HEK293 (cell line): ENCODE measurements around the gene SCFD2.

ENCODE experiments used
- CTCF ChIA-PET: fragments of 350-600 bp; formaldehyde crosslinking; extraction: SDS; loops from one replicate; lab custom pipeline; 2021; ENCODE audit warnings: antibody characterized with exemption; lab: Yijun Ruan, JAX
- POLR2A ChIA-PET: fragments of 300-600 bp; formaldehyde crosslinking; extraction: SDS; loops from one replicate; lab custom pipeline; 2020; ENCODE audit warnings: antibody characterized with exemption, inconsistent platforms; lab: Yijun Ruan, JAX
- H3K27ac ChIP-seq: fragments of 200-500 bp; sonication (Bioruptor generic); 2 replicates; pipeline ENCODE4 v1.5.1; 2014; ENCODE audit warnings: low read depth, low read length, control low read depth, inconsistent platforms; ENCODE audit errors: extremely low read depth
- H3K36me3 ChIP-seq, 2 experiments: fragments of 200-500 bp in 1 of 2; sonication (Bioruptor generic) in 1 of 2; 1 replicate in 1 of 2; 2 replicates in 1 of 2; pipeline ENCODE4 v1.5.1; 2014 to 2017; ENCODE audit warnings: inconsistent platforms in 2 of 2, low read length in 2 of 2; ENCODE audit not compliant: control insufficient read depth in 2 of 2, insufficient read depth in 1 of 2
- H3K4me1 ChIP-seq: fragments of 200-500 bp; sonication (Bioruptor generic); 2 replicates; pipeline ENCODE4 v1.5.1; 2014; ENCODE audit warnings: mild to moderate bottlenecking, low read length, inconsistent platforms; ENCODE audit not compliant: control insufficient read depth, insufficient read depth
- H3K4me3 ChIP-seq: 2 replicates; pipeline ENCODE4 v1.5.1; 2011; ENCODE audit warnings: low read depth, mild to moderate bottlenecking, control low read depth, low read length, moderate library complexity
- H3K9me3 ChIP-seq: fragments of 200-500 bp; sonication (Bioruptor generic); 2 replicates; pipeline ENCODE4 v1.5.1; 2014; ENCODE audit warnings: low read depth, low read length, inconsistent platforms; ENCODE audit not compliant: control insufficient read depth, insufficient read depth
- EGR2 ChIP-seq: fragments of 450-650 bp; formaldehyde crosslinking; IDR thresholded peaks from 2 replicates; pipeline ENCODE4 v1.5.1; 2016; ENCODE audit warnings: low read depth, missing biosample characterization, missing genetic modification characterization
- MZF1 ChIP-seq: fragments of 450-650 bp; formaldehyde crosslinking; IDR thresholded peaks from 2 replicates; pipeline ENCODE4 v1.5.1; 2017; ENCODE audit warnings: missing biosample characterization, missing genetic modification characterization, borderline replicate concordance
- ZBTB6 ChIP-seq: fragments of 450-650 bp; formaldehyde crosslinking; IDR thresholded peaks from 2 replicates; pipeline ENCODE4 v1.5.1; 2017; ENCODE audit warnings: missing biosample characterization, missing genetic modification characterization
- ZEB2 ChIP-seq: fragments of 450-650 bp; formaldehyde crosslinking; IDR thresholded peaks from 2 replicates; pipeline ENCODE4 v1.5.1; 2016; ENCODE audit warnings: missing biosample characterization, missing genetic modification characterization
- ZFP37 ChIP-seq: fragments of 450-650 bp; formaldehyde crosslinking; IDR thresholded peaks from 2 replicates; pipeline ENCODE4 v1.5.1; 2016; ENCODE audit warnings: missing biosample characterization, missing genetic modification characterization
- ZNF132 ChIP-seq: fragments of 450-650 bp; formaldehyde crosslinking; IDR thresholded peaks from 2 replicates; pipeline ENCODE4 v1.5.1; 2017; ENCODE audit warnings: missing biosample characterization, missing genetic modification characterization, borderline replicate concordance
- ZNF214 ChIP-seq: fragments of 450-650 bp; formaldehyde crosslinking; IDR thresholded peaks from 2 replicates; pipeline ENCODE4 v1.5.1; 2017; ENCODE audit warnings: missing biosample characterization, mild to moderate bottlenecking, missing genetic modification characterization, borderline replicate concordance
- ZNF280D ChIP-seq: fragments of 450-650 bp; formaldehyde crosslinking; IDR thresholded peaks from 2 replicates; pipeline ENCODE4 v1.5.1; 2016; ENCODE audit warnings: missing biosample characterization, missing genetic modification characterization
- ZNF311 ChIP-seq: fragments of 450-650 bp; formaldehyde crosslinking; IDR thresholded peaks from 2 replicates; pipeline ENCODE4 v1.5.1; 2017; ENCODE audit warnings: missing biosample characterization, missing genetic modification characterization, borderline replicate concordance
- ZNF362 ChIP-seq: fragments of 450-650 bp; formaldehyde crosslinking; IDR thresholded peaks from 2 replicates; pipeline ENCODE4 v1.5.1; 2016; ENCODE audit warnings: missing biosample characterization, missing genetic modification characterization
- ZNF394 ChIP-seq: fragments of 450-650 bp; formaldehyde crosslinking; IDR thresholded peaks from 2 replicates; pipeline ENCODE4 v1.5.1; 2016; ENCODE audit warnings: missing biosample characterization, missing genetic modification characterization, mild to moderate bottlenecking, moderate library complexity, borderline replicate concordance
- ZNF433 ChIP-seq: fragments of 450-650 bp; formaldehyde crosslinking; IDR thresholded peaks from 2 replicates; pipeline ENCODE4 v1.5.1; 2016; ENCODE audit warnings: missing biosample characterization, missing genetic modification characterization, low read depth
- ZNF501 ChIP-seq: fragments of 450-650 bp; formaldehyde crosslinking; IDR thresholded peaks from 2 replicates; pipeline ENCODE4 v1.5.1; 2016; ENCODE audit warnings: missing biosample characterization, missing genetic modification characterization
- ZNF521 ChIP-seq: fragments of 450-650 bp; formaldehyde crosslinking; IDR thresholded peaks from 2 replicates; pipeline ENCODE4 v1.5.1; 2017; ENCODE audit warnings: missing biosample characterization, mild to moderate bottlenecking, missing genetic modification characterization
- ZNF558 ChIP-seq: fragments of 450-650 bp; formaldehyde crosslinking; IDR thresholded peaks from 2 replicates; pipeline ENCODE4 v1.5.1; 2016; ENCODE audit warnings: missing biosample characterization, missing genetic modification characterization
- ZNF621 ChIP-seq: fragments of 450-650 bp; formaldehyde crosslinking; IDR thresholded peaks from 2 replicates; pipeline ENCODE4 v1.5.1; 2017; ENCODE audit warnings: missing biosample characterization, missing genetic modification characterization
- ZNF670 ChIP-seq: fragments of 450-650 bp; formaldehyde crosslinking; IDR thresholded peaks from 2 replicates; pipeline ENCODE4 v1.5.1; 2016; ENCODE audit warnings: missing biosample characterization, missing genetic modification characterization, low read depth
- ZNF677 ChIP-seq: fragments of 450-650 bp; IDR thresholded peaks from 2 replicates; pipeline ENCODE4 v1.5.0; 2018; ENCODE audit warnings: missing biosample characterization, mild to moderate bottlenecking, missing genetic modification characterization, moderate library complexity
- ZNF777 ChIP-seq: fragments of 450-650 bp; formaldehyde crosslinking; IDR thresholded peaks from 2 replicates; pipeline ENCODE4 v1.5.1; 2017; ENCODE audit warnings: missing biosample characterization, missing genetic modification characterization, borderline replicate concordance
- ZSCAN23 ChIP-seq: fragments of 450-650 bp; formaldehyde crosslinking; IDR thresholded peaks from 2 replicates; pipeline ENCODE4 v1.5.1; 2016; ENCODE audit warnings: missing biosample characterization, missing genetic modification characterization
- ZXDB ChIP-seq: fragments of 450-650 bp; formaldehyde crosslinking; IDR thresholded peaks from 2 replicates; pipeline ENCODE4 v1.5.1; 2016; ENCODE audit warnings: missing biosample characterization, missing genetic modification characterization
- TF ChIP-seq, protein P1 (sequence below): fragments of 450-650 bp; formaldehyde crosslinking; IDR thresholded peaks from 2 replicates; pipeline ENCODE4 v1.5.1; 2017; ENCODE audit warnings: missing biosample characterization, missing genetic modification characterization
- TF ChIP-seq, protein P2 (sequence below): fragments of 450-650 bp; formaldehyde crosslinking; IDR thresholded peaks from 2 replicates; pipeline ENCODE4 v1.5.1; 2016; ENCODE audit warnings: missing biosample characterization, missing genetic modification characterization

Gene SCFD2

DNA sequence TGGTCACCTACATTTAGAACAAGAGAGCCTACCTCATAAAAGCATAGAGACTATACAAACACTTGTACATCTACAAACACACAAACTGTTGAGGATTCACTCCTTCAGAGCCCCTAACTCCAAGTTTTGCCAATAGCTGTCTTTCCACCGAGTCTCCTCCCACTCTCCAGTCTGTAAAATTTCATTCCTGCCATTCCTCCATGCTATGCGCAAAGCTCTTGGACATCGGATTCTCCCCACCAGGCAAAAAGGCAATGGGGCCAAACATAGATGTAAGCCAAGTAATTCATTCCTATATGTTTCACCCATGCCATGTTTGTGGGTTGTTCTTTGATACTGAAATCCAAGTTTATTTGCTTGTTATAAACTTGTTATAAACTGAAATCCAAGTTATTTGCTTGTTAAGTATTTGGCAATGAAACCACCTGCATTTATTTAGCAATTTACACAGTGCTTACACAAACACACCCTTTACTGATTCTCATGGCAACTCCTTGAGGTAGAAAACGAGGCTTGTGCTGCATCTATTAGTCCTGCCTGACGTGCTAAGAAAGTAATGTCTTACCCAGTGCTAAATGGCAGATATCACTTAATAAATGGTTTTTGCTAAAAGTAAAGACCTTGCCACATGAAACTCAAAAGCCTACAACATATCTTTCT, 91.1 kb downstream of the SCFD2 start:
- POLR2A ChIA-PET = no interaction called here
- Histone ChIP-seq H3K36me3 (no peaks in the 10 kb centered on the region), H3K9me3 (no peaks in the 10 kb centered on the region), H3K4me3 (no peak overlapping the region), H3K27ac (no peak overlapping the region), H3K4me1 (no peaks in the 10 kb centered on the region)
- TF ChIP-seq ZFP37 (tag by site-specific recombination) (no peak), ZNF677 (no peak), ZNF132 (no peak), ZNF433 (no peak), ZNF362 (no peak)
- CTCF ChIA-PET = no interaction called here

GRCh38 chr4:53273726-53274125, 92.1 kb downstream of the SCFD2 start:
- Histone ChIP-seq H3K4me3 (no peak overlapping the region), H3K4me1 (no peaks in the 10 kb centered on the region), H3K9me3 (no peaks in the 10 kb centered on the region), H3K27ac (no peak overlapping the region), H3K36me3 (no peaks in the 10 kb centered on the region)
- ChIA-PET POLR2A (no interaction called here), CTCF (no interaction called here)
- TF ChIP-seq, protein P1, sequence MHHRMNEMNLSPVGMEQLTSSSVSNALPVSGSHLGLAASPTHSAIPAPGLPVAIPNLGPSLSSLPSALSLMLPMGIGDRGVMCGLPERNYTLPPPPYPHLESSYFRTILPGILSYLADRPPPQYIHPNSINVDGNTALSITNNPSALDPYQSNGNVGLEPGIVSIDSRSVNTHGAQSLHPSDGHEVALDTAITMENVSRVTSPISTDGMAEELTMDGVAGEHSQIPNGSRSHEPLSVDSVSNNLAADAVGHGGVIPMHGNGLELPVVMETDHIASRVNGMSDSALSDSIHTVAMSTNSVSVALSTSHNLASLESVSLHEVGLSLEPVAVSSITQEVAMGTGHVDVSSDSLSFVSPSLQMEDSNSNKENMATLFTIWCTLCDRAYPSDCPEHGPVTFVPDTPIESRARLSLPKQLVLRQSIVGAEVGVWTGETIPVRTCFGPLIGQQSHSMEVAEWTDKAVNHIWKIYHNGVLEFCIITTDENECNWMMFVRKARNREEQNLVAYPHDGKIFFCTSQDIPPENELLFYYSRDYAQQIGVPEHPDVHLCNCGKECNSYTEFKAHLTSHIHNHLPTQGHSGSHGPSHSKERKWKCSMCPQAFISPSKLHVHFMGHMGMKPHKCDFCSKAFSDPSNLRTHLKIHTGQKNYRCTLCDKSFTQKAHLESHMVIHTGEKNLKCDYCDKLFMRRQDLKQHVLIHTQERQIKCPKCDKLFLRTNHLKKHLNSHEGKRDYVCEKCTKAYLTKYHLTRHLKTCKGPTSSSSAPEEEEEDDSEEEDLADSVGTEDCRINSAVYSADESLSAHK (tag by site-specific recombination) = no peak
- no peak for TF ChIP-seq ZNF501 (tag by site-specific recombination)
- no peak for TF ChIP-seq ZSCAN23
- TF ChIP-seq, protein P2, sequence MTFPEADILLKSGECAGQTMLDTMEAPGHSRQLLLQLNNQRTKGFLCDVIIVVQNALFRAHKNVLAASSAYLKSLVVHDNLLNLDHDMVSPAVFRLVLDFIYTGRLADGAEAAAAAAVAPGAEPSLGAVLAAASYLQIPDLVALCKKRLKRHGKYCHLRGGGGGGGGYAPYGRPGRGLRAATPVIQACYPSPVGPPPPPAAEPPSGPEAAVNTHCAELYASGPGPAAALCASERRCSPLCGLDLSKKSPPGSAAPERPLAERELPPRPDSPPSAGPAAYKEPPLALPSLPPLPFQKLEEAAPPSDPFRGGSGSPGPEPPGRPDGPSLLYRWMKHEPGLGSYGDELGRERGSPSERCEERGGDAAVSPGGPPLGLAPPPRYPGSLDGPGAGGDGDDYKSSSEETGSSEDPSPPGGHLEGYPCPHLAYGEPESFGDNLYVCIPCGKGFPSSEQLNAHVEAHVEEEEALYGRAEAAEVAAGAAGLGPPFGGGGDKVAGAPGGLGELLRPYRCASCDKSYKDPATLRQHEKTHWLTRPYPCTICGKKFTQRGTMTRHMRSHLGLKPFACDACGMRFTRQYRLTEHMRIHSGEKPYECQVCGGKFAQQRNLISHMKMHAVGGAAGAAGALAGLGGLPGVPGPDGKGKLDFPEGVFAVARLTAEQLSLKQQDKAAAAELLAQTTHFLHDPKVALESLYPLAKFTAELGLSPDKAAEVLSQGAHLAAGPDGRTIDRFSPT (tag by site-specific recombination) = no peak
- TF ChIP-seq ZNF394 (tag by site-specific recombination) = no peak
- no peak for TF ChIP-seq ZNF214 (tag by site-specific recombination)
- no peak for TF ChIP-seq ZNF558 (tag by site-specific recombination)
- no peak for TF ChIP-seq ZBTB6 (tag by site-specific recombination)
- TF ChIP-seq ZNF521 = no peak
- no peak for TF ChIP-seq EGR2
- no peak for TF ChIP-seq ZEB2 (tag by site-specific recombination)

DNA sequence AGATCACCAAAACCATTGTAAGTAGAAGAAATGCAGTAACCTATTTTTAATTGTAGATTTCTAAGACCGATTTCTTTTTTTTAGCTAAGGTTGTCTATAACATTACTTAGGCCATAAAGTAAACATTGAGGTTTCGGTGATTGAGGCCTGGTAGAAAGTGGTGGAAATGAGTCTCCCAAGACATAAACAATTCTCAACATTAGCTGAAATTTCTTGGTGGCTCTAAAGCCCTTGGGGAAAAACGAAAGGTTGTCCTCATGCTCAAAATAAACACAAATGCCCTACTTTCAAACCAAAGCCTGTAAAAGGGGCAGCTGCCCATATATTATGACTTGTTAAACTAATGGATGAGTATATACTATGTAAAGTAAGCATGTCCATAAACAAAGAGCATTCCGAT, 98.8 kb downstream of the SCFD2 start:
- Histone ChIP-seq H3K27ac (no peak overlapping the region), H3K9me3 (no peaks in the 10 kb centered on the region), H3K4me3 (no peak overlapping the region), H3K4me1 (no peaks in the 10 kb centered on the region), H3K36me3 (no peaks in the 10 kb centered on the region)
- CTCF ChIA-PET = no interaction called here
- POLR2A ChIA-PET = no interaction called here
- no peak for TF ChIP-seq ZNF777
- TF ChIP-seq ZNF311 (tag by site-specific recombination) = no peak
- TF ChIP-seq ZNF670 (tag by site-specific recombination) = no peak
- TF ChIP-seq ZXDB = no peak
- no peak for TF ChIP-seq ZNF214 (tag by site-specific recombination)
- TF ChIP-seq ZNF280D (tag by site-specific recombination) = no peak
- no peak for TF ChIP-seq MZF1
- no peak for TF ChIP-seq ZNF621 (tag by site-specific recombination)
